IMR-90 (cell line): ENCODE measurements around the gene RELT. TPM values are rescaled to one million over a fixed set of nuclear protein-coding genes. Genes with fewer than 3 reads are reported as not detected.
A peak's percentile ranks its signal among the peaks of the same experiment; 100 is the strongest.

Experiments
- ATAC-seq: fragments of 200-7000 bp; cut with Tn5 transposase; 2 replicates; pipeline ENCODE4 v1.9.1; 2020; ENCODE audit warnings: low read depth, mild to moderate bottlenecking, moderate library complexity
- BruUV-seq: library from RNA; stranded (reverse); fragments of 400-500 nt; replicated peaks from 2 replicates; lab custom pipeline; 2021; lab: Mats Ljungman, UMichigan
- CTCF ChIA-PET: fragments of 300-600 bp; formaldehyde crosslinking; extraction: SDS; loops from one replicate; lab custom pipeline; 2021; ENCODE audit warnings: antibody characterized with exemption; lab: Yijun Ruan, JAX
- POLR2A ChIA-PET: fragments of 300-600 bp; sonication (Branson Sonifier 250); formaldehyde crosslinking; loops from one replicate; lab custom pipeline; 2022; ENCODE audit warnings: antibody characterized with exemption; ENCODE audit not compliant: unreplicated experiment; lab: Charles Lee
- DNase-seq: peaks from one replicate; pipeline ENCODE4 v3.0.0; 2013
- H2AFZ ChIP-seq: replicated peaks from 2 replicates; pipeline ENCODE3; 2013; ENCODE audit warnings: low read length, mild to moderate bottlenecking; ENCODE audit not compliant: poor library complexity
- H2AK5ac ChIP-seq: 2 replicates; pipeline ENCODE4 v1.6.1; 2013; ENCODE audit warnings: low read depth, low read length, inconsistent platforms
- H2AK9ac ChIP-seq: replicated peaks from 2 replicates; pipeline ENCODE3; 2013; ENCODE audit warnings: mild to moderate bottlenecking, low read depth, low read length, moderate library complexity; ENCODE audit not compliant: poor library complexity
- H2BK120ac ChIP-seq: 2 replicates; pipeline ENCODE4 v1.6.1; 2013; ENCODE audit warnings: low read depth, low read length, inconsistent platforms
- H2BK15ac ChIP-seq: 3 replicates; pipeline ENCODE4 v1.6.1; 2013; ENCODE audit warnings: low read depth, low read length, inconsistent platforms
- H2BK20ac ChIP-seq: 2 replicates; pipeline ENCODE4 v1.6.1; 2013; ENCODE audit warnings: low read depth, mild to moderate bottlenecking, inconsistent platforms, low read length, moderate library complexity
- H2BK5ac ChIP-seq: 2 replicates; pipeline ENCODE4 v1.6.1; 2013; ENCODE audit warnings: mild to moderate bottlenecking, low read depth, low read length, inconsistent platforms; ENCODE audit not compliant: poor library complexity, severe bottlenecking
- H3K14ac ChIP-seq: replicated peaks from 2 replicates; pipeline ENCODE4 v1.6.1; 2013; ENCODE audit warnings: low read depth, low read length, inconsistent platforms
- H3K18ac ChIP-seq: 2 replicates; pipeline ENCODE4 v1.6.1; 2013; ENCODE audit warnings: low read depth, low read length, control low read depth
- H3K23ac ChIP-seq: 2 replicates; pipeline ENCODE4 v1.6.1; 2013; ENCODE audit warnings: low read depth, low read length, inconsistent platforms
- H3K27ac ChIP-seq: 2 replicates; pipeline ENCODE4 v1.5.1; 2013; ENCODE audit warnings: mild to moderate bottlenecking, control low read depth, low read length; ENCODE audit not compliant: insufficient read depth
- H3K27me3 ChIP-seq: 2 replicates; pipeline ENCODE4 v1.6.1; 2013; ENCODE audit warnings: low read length; ENCODE audit not compliant: control insufficient read depth, insufficient read depth
- H3K36me3 ChIP-seq: 2 replicates; pipeline ENCODE4 v1.6.1; 2013; ENCODE audit warnings: low read length, mixed read lengths; ENCODE audit not compliant: control insufficient read depth, insufficient read depth
- H3K4ac ChIP-seq: 2 replicates; pipeline ENCODE4 v1.6.1; 2013; ENCODE audit warnings: low read depth, low read length, inconsistent platforms
- H3K4me1 ChIP-seq: 2 replicates; pipeline ENCODE4 v1.6.1; 2013; ENCODE audit warnings: low read length, mixed read lengths; ENCODE audit not compliant: control insufficient read depth, insufficient read depth
- H3K4me2 ChIP-seq: 2 replicates; pipeline ENCODE4 v1.6.1; 2013; ENCODE audit warnings: low read depth, mild to moderate bottlenecking, control low read depth, low read length, moderate library complexity
- H3K4me3 ChIP-seq: 2 replicates; pipeline ENCODE4 v1.5.1; 2013; ENCODE audit warnings: low read depth, mild to moderate bottlenecking, control low read depth, low read length, moderate library complexity; ENCODE audit not compliant: insufficient read depth
- H3K56ac ChIP-seq: 2 replicates; pipeline ENCODE4 v1.6.1; 2013; ENCODE audit warnings: low read length, inconsistent platforms; ENCODE audit not compliant: insufficient read depth; ENCODE audit errors: extremely low read depth
- H3K79me1 ChIP-seq, 2 experiments: 2 replicates each; pipeline ENCODE4 v1.6.1; 2013; ENCODE audit warnings: low read length in 2 of 2, inconsistent platforms in 1 of 2, low read depth in 1 of 2
- H3K9ac ChIP-seq: 2 replicates; pipeline ENCODE4 v1.6.1; 2013; ENCODE audit warnings: low read depth, low read length, control low read depth
- H3K9me1 ChIP-seq: 2 replicates; pipeline ENCODE4 v1.6.1; 2013; ENCODE audit warnings: low read length, inconsistent platforms; ENCODE audit not compliant: insufficient read depth
- H3K9me3 ChIP-seq: 2 replicates; pipeline ENCODE4 v1.6.1; 2013; ENCODE audit warnings: low read length; ENCODE audit not compliant: control insufficient read depth, insufficient read depth
- H4K20me1 ChIP-seq: 2 replicates; pipeline ENCODE4 v1.6.1; 2013; ENCODE audit warnings: low read length, inconsistent platforms; ENCODE audit not compliant: insufficient read depth
- H4K5ac ChIP-seq: 2 replicates; pipeline ENCODE4 v1.6.1; 2013; ENCODE audit warnings: mild to moderate bottlenecking, low read depth, low read length, control low read depth
- H4K8ac ChIP-seq, 2 experiments: 2 replicates each; pipeline ENCODE4 v1.6.1; 2013; ENCODE audit warnings: low read depth in 2 of 2, low read length in 2 of 2, control low read depth in 1 of 2, inconsistent platforms in 1 of 2
- H4K91ac ChIP-seq: 2 replicates; pipeline ENCODE4 v1.6.1; 2013; ENCODE audit warnings: low read depth, low read length, inconsistent platforms; ENCODE audit not compliant: insufficient read depth
- BHLHE40 ChIP-seq: fragments of 150-350 bp; IDR thresholded peaks from 2 replicates; pipeline ENCODE4 v1.6.1; 2016; ENCODE audit warnings: mild to moderate bottlenecking, low read depth, low read length
- CEBPB ChIP-seq: IDR thresholded peaks from 2 replicates; pipeline ENCODE4 v1.6.1; 2012; ENCODE audit warnings: low read depth, low read length, improper control_type of control experiment
- CHD1 ChIP-seq: IDR thresholded peaks from 2 replicates; pipeline ENCODE4 v1.6.1; 2012; ENCODE audit warnings: low read depth, low read length, improper control_type of control experiment
- CTCF ChIP-seq: conservative IDR thresholded peaks from 2 replicates; pipeline ENCODE4 v1.5.1; 2012; ENCODE audit warnings: mild to moderate bottlenecking, low read depth, low read length, improper control_type of control experiment
- FOS ChIP-seq: fragments of 150-350 bp; IDR thresholded peaks from 2 replicates; pipeline ENCODE4 v1.6.1; 2016; ENCODE audit warnings: low read depth, low read length
- MAFK ChIP-seq: IDR thresholded peaks from 2 replicates; pipeline ENCODE4 v1.6.1; 2012; ENCODE audit warnings: low read depth, low read length, improper control_type of control experiment
- MAZ ChIP-seq: IDR thresholded peaks from 2 replicates; pipeline ENCODE4 v1.6.1; 2012; ENCODE audit warnings: low read depth, mild to moderate bottlenecking, low read length, improper control_type of control experiment, moderate library complexity, borderline replicate concordance
- MXI1 ChIP-seq: IDR thresholded peaks from 2 replicates; pipeline ENCODE4 v1.6.1; 2012; ENCODE audit warnings: low read depth, mild to moderate bottlenecking, low read length, moderate library complexity, borderline replicate concordance
- NFE2L2 ChIP-seq: fragments of 150-350 bp; IDR thresholded peaks from 2 replicates; pipeline ENCODE4 v1.6.1; 2016; ENCODE audit warnings: low read depth, mild to moderate bottlenecking, low read length
- POLR2A ChIP-seq: IDR thresholded peaks from 2 replicates; pipeline ENCODE4 v1.6.1; 2012; ENCODE audit warnings: mild to moderate bottlenecking, low read depth, low read length
- RAD21 ChIP-seq: IDR thresholded peaks from 2 replicates; pipeline ENCODE4 v1.6.1; 2012; ENCODE audit warnings: low read length, improper control_type of control experiment
- RCOR1 ChIP-seq: IDR thresholded peaks from 2 replicates; pipeline ENCODE4 v1.6.1; 2012; ENCODE audit warnings: mild to moderate bottlenecking, low read length, improper control_type of control experiment; ENCODE audit not compliant: insufficient replicate concordance
- RFX5 ChIP-seq: IDR thresholded peaks from 2 replicates; pipeline ENCODE4 v1.8.0; 2012; ENCODE audit warnings: low read depth, mild to moderate bottlenecking, low read length, moderate library complexity
- SMC3 ChIP-seq: fragments of 150-350 bp; IDR thresholded peaks from 2 replicates; pipeline ENCODE4 v1.6.1; 2016; ENCODE audit warnings: low read depth, mild to moderate bottlenecking, antibody characterized with exemption, low read length, moderate library complexity
- USF2 ChIP-seq: fragments of 150-350 bp; IDR thresholded peaks from 2 replicates; pipeline ENCODE4 v1.6.1; 2017; ENCODE audit warnings: mild to moderate bottlenecking, antibody characterized with exemption, low read length, low read depth
- WGBS, 2 experiments: methylation state at CpG; one replicate each; pipeline versions ENCODE4 v1.1.5 to v1.1.7; 2013; ENCODE audit warnings: missing lambda C conversion rate in 2 of 2; ENCODE audit not compliant: insufficient read length in 1 of 2; ENCODE audit errors: extremely low coverage in 2 of 2; 5-methylcytosine and 5-hydroxymethylcytosine counted together
- dilution Hi-C: fragments of 300-500 bp; cut with HindIII; formaldehyde crosslinking; loops from one replicate; pipeline ENCODE4 v1.14.3; 2018; ENCODE audit warnings: low sequenced_read_pairs; ENCODE audit not compliant: unreplicated experiment
- in situ Hi-C: fragments of 300-500 bp; cut with MboI; formaldehyde crosslinking; loops from 3 replicates; pipeline ENCODE4 v1.14.3; 2019; ENCODE audit warnings: low sequenced_read_pairs, inconsistent platforms, mixed read lengths
- intact Hi-C: fragments of 100-400 bp; cut with micrococcal nuclease; formaldehyde crosslinking; loops from 2 replicates; pipeline ENCODE4 v1.10.0; 2022
- polyA plus RNA-seq, 3 experiments: library from polyadenylated mRNA; depleted of rRNA; stranded (reverse); fragments of >200 nt; gene quantifications; 2 replicates each; pipeline ENCODE4 v1.2.3, GENCODE V29; 2012; ENCODE audit warnings: low replicate concordance in 1 of 3
- total RNA-seq: library from RNA; depleted of rRNA; stranded (reverse); fragments of >200 nt; gene quantifications from 2 replicates; pipeline ENCODE4 v1.2.3, GENCODE V29; 2012
- TF ChIP-seq, protein P1 (sequence below): fragments of 150-350 bp; IDR thresholded peaks from 2 replicates; pipeline ENCODE4 v1.6.1; 2016; ENCODE audit warnings: low read depth, mild to moderate bottlenecking, low read length, moderate library complexity, borderline replicate concordance

The RELT gene
- total and polyA plus RNA-seq, 2 of the 4 experiments (the other 2 are of a cell fraction) = 2.3 to 5.3 TPM

- no peak overlapping the region for H2AFZ ChIP-seq
- TF ChIP-seq CEBPB (no peak), POLR2A (no peak), FOS (no peak), RFX5 (no peak), BHLHE40 (no peak), RCOR1 (no peak), CTCF (no peak), RAD21 (no peak), MXI1 (no peak), MAFK (no peak), USF2 (no peak), CHD1 (no peak), SMC3 (no peak), NFE2L2 (no peak), MAZ (no peak)
- TF ChIP-seq, protein P1, sequence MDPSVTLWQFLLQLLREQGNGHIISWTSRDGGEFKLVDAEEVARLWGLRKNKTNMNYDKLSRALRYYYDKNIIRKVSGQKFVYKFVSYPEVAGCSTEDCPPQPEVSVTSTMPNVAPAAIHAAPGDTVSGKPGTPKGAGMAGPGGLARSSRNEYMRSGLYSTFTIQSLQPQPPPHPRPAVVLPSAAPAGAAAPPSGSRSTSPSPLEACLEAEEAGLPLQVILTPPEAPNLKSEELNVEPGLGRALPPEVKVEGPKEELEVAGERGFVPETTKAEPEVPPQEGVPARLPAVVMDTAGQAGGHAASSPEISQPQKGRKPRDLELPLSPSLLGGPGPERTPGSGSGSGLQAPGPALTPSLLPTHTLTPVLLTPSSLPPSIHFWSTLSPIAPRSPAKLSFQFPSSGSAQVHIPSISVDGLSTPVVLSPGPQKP = no peak
- H3K14ac ChIP-seq = no peak overlapping the region; the same call in 1 of the 2 replicates
- WGBS, 2 experiments = no CpG with 5 or more reads among the region's 2 CpGs
- H3K4me3 ChIP-seq = no peak overlapping the region
- H2BK15ac ChIP-seq = no peak overlapping the region
- H3K4me2 ChIP-seq = no peak overlapping the region
- H2BK20ac ChIP-seq = no peak overlapping the region
- H3K9ac ChIP-seq = no peak overlapping the region
- no peak overlapping the region for H2BK5ac ChIP-seq
- H3K4me1 ChIP-seq = peaks cover 6% of the 10 kb centered on the region; the same call in 1 of the 2 replicates
- ChIA-PET POLR2A (no interaction called here), CTCF (interaction anchor here (2.0 kb wide), 1 partner anchor 48 kb away, joined by 12 read pairs; no protein-coding TSS in a partner anchor)
- DNase-seq (no peak), ATAC-seq (no peak)
- dilution Hi-C loops (no loop called here), intact Hi-C loops (no loop called here), in situ Hi-C loops (no loop called here)
- H2BK120ac ChIP-seq = no peak overlapping the region
- H3K79me1 ChIP-seq = no peaks in the 10 kb centered on the region; a peak in 1 of 4 replicates
- no peaks in the 10 kb centered on the region for H3K27me3 ChIP-seq
- BruUV-seq = no TSS peak
- H3K9me1 ChIP-seq = no peaks in the 10 kb centered on the region; the same call in none of the 2 replicates
- H4K8ac ChIP-seq = no peak overlapping the region
- H3K18ac ChIP-seq = no peak overlapping the region
- H3K56ac ChIP-seq = no peak overlapping the region
- no peak overlapping the region for H3K27ac ChIP-seq
- no peak overlapping the region for H2AK5ac ChIP-seq
- 0 out of 2 replicates have a peak overlapping the region, but pooled peaks have one; percentile 2 for H3K4ac ChIP-seq
- H4K91ac ChIP-seq = no peak overlapping the region
- peaks cover 4% of the 10 kb centered on the region; the same call in 1 of the 2 replicates for H3K36me3 ChIP-seq
- no peak overlapping the region for H4K5ac ChIP-seq
- no peaks in the 10 kb centered on the region for H3K9me3 ChIP-seq
- no peak overlapping the region for H3K23ac ChIP-seq
- peaks cover 2% of the 10 kb centered on the region for H4K20me1 ChIP-seq
- H2AK9ac ChIP-seq = peak overlapping the region; percentile 46
Measured at GRCh38 chr11:73398721-73399120, 22.5 kb downstream of the RELT start.
